Measurements from ENCODE around the gene PPARGC1A. TPM values are rescaled to one million over a fixed set of nuclear protein-coding genes. Genes with fewer than 3 reads are reported as not detected.

The PPARGC1A gene
- polyA plus RNA-seq, 3 donors: 24.0 to 28.2 (median 26.7) TPM

DNA sequence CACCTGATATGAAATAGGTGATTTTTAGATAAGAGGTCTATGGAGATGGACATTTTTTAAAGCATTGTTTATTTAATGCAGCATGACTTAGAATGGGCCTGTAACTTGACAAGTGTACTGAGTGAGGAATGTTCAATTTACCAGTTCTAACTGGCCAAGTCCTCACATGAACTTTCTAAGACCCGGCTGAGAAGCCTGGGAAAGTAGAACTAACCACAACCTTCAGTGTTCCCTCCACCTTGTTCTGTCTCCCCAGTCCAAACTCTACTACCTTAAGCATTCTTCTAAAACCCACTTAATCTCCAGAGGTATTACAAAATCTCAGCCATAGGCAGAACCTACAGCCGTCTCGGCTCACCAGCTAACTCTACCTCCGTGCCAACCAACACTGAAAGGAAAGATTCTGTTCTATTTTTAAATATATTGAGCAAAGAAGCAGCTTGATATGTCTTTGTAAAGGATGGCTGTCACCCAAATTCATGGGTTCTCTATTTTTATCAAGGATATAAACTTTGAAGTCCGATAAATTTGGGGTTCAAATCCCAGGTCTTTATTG, 6.8 kb downstream of the PPARGC1A start:
- no peak for DNase-seq

DNA sequence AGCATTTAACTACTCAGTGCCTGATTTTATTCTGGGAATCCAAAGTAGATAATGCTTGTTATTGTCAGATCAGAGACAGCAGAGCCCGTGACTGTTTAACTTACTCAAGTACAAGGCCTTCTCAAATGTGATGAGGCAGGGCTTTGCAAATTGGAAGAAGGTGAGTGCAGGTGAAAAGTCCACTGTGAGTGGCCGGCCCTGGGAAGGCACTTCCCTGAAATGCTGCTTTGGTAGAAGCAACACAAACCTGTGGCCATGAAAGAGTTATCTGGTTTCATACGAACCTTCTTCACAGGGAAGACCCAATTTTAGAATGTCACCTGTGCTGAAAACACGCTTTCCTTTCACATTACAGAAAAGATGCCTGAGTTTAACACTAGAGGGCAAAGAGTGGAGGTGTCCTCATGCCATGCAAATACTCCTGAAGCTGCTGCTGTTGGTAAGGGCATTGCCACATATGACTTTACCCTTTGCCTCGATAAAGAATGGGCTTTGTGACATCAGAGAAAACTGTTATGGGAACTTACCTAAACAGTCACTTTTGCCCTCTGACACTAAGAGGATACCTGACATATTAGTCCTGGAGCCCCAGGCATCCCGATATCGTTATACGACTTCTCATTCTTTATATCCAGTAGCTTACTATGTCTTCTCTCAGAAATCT, 8.0 kb downstream of the PPARGC1A start:
- no peak for DNase-seq

DNA sequence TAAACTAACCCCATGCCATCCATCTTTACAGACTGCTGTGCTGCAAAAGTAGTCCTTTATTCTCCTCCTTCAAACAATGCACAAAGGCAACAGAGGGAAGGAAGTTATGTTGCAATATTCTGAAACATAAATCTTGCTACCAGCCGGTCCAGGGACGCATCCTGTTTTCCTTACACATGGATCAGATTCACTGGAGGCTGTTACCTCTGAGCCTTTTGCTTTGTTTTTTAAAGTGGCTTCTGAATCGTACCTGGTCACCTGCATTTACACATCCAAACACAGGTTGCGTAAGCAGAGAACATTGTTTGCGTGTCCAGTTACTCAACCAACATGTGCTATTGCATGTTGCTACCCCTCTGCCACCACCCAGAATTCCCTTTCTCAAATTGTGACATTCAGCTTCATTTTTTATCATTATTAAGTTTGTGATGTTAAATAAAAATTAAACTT, 8.8 kb downstream of the PPARGC1A start:
- DNase-seq: no peak

DNA sequence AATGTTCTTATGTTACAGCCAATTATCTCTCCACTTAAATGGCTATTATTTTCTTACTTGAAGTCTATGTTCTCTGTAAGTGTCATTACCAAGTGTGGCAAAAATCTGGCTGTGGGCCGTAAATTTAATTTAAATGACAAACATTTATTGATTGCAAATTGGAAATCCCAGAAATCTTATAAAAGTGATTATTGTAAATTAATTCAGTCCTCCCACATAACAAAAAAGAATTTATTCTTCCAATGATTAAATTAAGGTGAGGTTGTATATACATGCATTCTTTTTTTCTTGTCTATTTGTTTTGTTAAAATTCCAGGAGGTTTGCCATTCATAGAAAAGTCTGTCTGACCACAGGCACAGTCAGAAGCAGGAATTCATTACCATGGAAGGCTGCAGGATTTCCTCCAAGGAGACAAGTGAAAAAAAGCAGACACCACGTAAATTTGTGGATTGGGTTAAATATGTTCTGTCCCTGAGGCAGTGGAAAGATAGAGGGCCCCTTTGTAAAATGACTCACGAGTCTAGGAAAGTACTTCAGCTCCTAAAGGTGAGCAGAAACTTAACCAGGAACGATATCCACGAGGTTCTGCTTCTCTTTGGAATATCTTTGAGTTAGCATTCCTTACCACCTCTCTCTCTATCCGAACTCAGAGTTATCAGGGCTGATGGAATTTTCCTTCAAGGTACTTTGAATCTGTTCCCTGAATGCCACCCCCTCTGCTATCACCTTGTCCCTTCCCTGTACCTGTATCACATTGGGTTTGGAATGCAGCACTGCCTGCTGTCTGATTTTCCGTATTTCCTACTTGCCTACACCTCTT, 10.7 kb downstream of the PPARGC1A start:
- DNase-seq: no peak

DNA sequence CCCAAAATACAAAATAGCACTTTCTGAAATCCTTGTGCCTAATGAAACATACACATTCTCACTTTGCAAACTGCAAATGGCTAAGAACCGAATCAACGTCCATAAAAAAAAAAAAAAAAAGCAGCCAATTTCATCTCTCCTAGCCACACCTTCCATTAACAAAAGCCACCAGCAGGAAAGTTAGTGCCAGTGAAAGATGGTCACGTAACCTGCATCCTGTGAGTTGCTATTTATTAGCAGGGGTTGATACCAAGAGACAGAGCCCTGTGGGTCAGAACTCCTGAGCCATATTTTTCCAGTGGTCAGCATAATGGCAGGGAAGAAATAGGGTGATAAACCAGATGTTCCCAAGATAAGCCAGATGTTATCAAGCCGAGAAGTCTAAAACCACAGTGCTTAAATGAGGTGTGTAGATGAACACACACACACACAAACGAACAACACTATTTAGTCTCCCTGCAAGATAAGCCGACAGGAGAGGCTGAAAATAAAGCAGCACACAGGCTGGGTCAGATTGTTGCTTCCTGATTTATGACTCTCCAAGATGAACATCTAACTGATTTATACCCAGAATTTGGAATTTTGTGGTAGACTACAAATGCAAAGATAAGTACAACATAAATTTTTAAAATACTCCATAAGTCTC, 11.5 kb downstream of the PPARGC1A start:
- DNase-seq: no peak

DNA sequence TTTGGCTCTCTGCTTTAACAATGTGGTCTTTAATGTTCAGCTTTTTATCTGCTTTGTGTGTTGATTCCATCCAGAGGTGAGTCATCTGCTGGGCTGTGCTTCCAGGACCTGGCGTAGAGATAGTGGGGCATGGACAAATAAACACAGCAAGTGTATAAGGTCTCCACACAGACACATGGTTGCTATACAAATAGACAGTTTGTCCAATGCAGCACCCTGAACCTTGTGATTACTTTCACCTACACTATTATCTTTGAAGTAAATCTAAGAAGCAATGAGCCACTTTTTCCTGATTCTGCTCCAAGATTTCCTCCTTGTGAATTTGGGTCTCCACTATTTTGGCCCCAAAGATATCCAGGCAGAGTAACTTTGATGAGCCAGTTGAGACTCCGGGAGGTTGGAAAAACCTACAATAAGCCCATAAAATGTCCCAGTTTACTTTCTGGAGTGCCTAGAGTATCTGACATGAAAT, 12.1 kb downstream of the PPARGC1A start:
- DNase-seq: no peak

DNA sequence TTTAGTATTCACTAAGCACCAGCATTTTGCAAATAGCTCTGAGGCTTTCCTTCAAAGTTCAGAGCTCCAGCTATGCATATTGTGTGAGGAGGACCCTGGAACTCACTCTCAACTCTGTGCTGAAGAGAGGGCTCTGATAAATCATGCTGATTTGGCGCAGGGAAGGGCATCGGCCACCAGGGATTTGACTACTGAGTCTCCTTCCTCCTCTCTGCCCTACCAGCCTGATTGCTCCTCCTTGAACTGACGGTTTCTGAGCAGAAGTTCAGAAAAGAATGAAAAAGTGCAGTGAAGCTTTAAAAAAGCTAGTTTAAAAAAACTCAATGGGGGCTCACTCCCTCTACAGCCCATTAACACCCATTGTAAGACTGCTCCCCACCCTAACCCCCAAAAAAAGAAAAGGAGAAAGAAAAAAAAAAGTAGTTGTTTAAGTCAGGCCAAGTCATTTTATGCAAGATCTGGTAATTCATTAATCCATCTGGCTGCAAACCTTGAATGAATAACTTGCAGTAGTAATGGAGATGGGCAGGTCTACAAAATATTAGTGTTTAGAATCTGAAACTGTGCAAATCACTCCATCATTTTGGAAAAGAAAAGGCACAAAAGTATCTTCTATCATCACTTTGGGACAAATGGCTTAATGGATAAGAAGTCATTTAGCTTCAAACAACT, 13.3 kb downstream of the PPARGC1A start:
- no peak for DNase-seq

DNA sequence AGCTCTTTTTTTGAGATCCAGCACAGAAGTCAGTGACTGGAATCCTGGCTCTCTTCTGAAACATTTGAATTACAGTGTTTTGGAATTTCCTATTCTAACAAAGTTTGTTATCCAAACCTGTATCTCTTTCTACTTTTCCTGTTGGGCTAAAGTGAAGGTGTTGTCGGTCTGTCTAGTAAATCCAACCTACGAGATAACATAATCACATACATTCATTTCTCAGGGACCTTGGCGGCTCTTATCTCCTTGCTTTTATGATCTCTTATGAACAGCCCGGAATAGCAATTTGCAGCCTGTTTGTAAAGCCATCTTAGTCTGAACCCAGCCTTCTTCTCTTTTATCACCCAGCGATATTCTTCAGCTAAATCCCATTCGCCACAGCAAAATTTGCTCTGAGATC, 14.5 kb downstream of the PPARGC1A start:
- no peak for DNase-seq

DNA sequence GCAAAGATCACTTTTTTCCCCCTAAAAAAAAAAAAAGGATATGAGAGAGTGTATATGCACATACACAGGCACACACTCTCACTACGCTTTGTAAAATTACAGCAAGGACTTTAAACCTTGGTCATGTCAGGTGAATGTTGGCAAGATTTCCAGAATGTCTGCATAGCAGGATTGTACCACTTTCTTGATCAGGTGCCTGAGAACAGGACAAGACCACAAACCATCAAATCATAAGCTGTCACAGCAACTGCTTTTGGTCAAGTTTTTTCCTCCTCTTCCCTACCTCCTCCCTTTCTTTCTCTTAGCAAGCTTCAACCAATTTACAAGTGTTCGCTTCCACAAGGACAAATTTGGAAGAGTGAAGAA, 15.3 kb downstream of the PPARGC1A start:
- no peak for DNase-seq

DNA sequence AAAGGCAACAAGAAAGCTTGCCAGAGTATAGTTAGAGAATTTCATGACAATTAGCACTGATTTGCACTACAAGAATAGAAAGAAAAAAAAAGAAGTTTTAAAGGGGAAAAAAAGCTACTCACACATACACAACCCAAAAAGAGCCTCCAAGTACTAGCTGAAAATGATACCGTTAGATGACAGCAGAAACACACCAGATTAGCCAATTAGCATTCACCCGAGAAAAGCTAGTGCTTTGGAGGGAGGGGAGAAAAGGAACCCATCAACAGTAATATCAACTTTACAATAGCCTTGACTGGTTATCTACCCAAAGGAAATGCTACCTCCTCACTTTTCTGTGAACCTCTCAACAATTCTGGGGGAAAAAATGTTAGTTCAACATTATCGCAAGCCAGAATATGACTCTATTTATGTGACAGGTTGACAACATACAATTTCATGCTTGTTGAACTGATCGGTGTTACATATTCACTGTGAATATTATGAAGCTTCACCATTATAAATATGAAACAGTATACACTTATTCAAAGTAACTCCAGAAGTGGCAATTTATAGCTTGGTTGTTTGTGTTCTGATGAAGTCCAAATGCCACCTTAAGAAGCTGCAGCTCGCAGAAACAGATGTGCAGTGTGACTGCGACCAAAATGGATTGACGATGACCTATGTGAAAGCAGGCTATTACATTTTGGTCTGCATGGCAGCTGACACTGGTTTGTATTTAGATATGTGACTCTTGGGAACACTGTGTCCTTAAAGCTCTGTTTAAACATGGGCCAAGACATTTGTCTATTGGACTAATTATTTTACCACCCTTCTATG, 15.9 kb downstream of the PPARGC1A start:
- DNase-seq: no peak

DNA sequence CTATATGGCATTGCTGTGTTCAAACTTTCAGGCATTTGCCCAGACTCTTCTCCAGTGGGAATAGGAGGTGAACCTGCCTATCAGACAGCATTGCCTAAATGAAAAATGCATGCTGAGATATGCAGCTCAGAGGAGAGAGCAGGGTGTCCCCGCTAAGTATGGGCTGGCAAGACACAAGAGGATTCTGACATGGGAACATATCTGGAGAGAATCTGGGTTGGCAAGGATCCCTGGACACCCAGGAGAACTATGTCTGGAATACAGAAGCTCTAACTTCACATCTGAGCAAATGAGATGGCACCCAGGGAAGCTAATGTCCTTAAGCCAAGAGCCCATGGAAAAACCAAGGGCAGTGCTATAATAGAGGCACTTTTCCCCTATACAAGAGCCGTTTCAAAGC, 18.4 kb downstream of the PPARGC1A start:
- no peak for DNase-seq

DNA sequence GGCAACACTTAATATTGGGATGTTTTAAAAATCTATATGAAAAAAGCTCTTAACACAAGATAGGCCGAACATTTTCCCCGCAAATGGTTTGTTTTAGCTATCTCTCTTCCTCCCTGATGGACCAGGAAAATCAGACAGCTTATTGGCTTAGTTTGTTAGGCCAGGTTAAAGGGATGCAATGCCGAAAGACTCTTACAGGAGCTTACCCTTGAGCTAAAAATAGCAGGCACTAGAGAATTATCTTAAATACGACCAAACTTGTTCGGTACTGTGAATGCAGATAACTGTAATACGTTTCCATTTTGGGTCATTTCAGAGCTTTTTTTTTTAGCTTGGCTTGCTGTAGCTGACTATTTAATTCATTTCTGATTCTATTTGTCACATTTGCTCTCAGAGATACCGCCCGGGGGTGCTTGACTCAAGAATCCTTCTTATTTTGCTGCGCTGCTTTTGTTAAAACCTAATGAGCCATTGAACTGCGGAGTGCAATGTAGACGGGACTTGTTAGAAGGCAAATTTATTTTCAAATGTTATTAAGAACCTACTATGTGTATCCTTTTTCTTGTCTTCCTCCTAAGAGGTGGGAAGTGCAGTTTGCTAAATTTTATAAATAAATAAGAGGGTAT, 23.3 kb downstream of the PPARGC1A start:
- DNase-seq: no peak

DNA sequence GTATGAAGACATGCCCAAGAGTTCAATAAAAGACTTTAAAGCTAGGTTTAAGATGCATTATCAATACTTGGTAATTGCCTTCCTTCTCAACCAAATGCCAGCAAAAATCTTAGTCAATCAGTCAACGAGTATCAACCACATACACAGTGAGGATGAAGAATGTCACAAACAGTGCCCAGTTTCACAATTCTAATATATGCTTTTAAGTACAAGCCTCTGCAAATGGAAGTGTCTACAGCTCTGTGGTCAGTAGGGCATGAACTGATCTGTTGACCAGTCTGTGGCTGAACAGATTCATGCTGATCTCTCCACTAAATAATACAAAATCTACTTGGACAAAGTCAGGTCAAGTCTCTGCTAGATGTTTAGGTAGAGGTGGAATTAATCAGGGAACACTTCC, 27.9 kb downstream of the PPARGC1A start:
- no peak for DNase-seq

DNA sequence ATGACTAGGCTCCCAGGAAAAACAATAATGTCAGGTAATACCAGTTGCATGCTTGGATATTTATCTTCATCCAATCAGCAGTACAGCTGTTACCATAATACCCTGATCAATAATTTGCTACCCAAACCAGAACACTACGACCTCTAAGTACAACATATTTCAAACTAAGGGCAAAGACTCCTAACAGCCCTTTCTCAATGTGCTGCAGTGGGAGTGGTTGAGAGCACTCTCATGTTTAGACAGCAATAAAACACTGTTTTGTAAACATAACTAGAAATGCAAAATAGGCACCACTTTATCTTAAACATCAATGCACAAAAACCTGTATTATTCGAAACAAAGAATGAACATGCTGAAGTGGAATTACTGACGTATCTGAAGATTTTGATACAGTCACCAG, 28.9 kb downstream of the PPARGC1A start:
- DNase-seq: no peak

DNA sequence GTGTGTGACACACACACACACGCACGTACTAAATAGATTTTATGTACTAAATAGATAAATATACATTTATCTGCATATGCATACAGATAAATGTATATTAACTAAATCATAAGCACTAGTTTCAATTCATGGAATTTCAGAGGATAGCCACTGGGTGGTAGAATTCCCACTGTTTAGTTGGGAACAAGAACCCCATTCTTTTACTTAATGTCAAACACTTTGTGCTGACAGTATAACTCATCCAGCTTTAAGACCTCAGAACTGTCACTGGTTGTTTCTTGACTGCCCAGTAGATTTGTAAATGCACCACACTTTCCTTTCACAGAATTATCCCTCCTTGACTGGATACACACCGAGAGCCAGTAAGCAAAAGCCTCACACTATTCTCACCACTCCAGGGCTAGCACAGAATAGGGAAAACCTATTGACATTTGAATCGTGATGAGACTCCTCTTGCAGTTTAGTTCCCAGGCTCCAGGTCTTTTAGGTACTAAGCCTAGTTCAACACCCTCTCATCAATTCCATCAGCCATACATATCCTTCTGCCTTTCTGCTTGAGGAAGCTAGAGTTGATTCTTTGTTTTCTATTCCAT, 32.4 kb downstream of the PPARGC1A start:
- no peak for DNase-seq

DNA sequence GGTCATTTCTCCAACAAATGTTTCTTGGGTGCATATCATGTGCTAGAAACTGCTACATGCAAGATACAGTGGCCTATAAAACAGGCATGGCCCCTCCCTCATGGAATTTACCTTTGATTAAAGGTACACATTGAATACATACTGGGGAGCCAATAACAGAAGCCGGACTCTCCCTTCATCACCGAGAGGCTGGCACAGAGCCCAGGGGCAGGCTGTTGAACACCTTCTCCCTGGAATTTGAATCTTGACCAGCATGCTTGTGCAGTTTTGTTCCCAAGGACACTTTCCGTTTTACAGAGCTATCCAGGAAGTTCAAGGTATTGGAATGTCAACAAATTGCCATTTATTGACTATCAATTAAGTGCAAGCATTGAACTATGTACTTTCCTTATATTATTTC, 33.2 kb downstream of the PPARGC1A start:
- DNase-seq: no peak

DNA sequence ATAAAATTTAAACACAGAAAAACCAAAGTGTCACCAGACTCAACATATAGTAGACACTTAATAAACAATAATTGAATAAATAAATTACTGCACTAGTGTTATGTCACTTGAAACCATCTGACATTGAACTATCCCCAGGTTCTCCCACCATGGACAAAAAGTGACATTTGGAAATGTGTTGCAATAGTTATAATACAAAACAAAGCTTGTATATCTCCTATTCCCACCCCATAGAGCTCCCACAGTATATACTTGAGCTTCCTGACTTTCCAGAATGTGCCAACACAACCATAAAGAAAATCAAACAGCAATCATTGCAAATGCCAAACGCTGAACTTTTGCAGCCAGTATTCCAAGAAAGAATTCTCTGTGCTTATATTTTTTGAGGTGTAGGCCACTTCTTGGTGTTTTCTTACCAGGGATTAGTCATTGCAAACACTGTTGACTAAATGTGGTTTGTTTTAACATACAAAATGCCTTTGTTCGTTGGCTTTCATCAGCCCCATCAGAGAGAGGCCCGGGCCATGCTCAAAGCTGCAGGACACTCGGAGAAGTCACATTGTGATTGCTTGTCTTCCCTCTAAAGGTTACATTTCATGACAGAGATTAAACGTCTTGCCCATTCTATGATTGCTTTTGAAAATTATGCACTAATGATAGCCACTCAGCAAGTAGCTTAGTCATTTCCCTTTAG, 33.8 kb downstream of the PPARGC1A start:
- DNase-seq: no peak

DNA sequence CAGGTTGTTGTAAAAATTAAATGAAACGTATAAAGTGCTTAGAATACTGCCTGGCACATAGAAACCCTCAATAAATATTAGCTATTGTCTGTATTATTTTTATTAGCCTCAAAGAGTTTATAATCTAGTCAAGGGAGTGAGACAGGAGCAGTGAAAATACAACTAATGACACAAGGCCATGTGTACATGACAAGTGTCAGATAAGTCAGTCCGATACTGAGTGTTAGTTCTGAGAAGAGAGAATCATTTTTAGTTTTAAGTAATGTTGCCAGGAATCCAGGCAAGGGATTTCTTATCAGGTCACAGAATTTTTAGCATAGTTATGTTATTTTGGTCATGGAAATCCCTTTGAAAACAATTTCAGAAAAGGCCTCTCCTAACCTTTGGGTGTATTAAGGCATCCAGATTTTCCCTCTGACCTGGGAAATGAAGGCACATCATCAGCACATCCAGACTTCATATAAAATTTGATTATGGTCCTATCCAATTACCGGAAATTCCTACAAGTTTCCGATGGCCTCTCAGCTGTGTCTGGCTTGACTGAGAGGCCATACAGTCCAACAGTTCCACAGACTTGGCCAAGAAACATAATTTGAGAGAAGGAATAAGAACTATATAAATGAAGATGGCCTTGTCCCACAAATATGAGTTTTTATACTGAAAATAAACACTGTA, 35.7 kb downstream of the PPARGC1A start:
- no peak for DNase-seq

DNA sequence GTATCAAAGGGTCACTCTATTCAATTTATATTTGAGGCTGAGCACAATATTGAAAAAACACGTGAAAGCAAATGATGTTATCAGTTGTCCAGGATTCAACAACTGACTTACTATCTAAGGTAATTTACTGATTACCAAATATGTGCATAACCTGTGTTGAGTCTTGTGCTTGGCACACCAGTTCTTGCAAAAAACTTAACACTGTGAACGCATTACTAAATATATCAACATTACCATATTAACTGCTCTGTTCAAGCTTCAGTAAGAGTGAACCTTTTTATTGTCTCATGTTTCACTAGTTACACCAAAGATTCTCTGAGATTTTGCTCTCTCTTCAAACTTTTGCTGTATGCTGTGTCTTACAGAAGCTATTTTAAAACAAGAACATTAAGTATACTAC, 38.4 kb downstream of the PPARGC1A start:
- DNase-seq: no peak
